Smooth muscle cell (in vitro differentiated cells): ENCODE data around the gene XYLT2. TPM values are rescaled to one million over a fixed set of nuclear protein-coding genes. Genes with fewer than 3 reads are reported as not detected.

Source experiments
- DNase-seq: peaks from one replicate; lab custom pipeline; 2025; ENCODE audit not compliant: unreplicated experiment; lab: John Stamatoyannopoulos, UW
- H2AFZ ChIP-seq: fragments of 200-600 bp; sonication (generic); 2 replicates; pipeline ENCODE4 v1.6.0; 2016; ENCODE audit warnings: antibody characterized with exemption, low read depth, mild to moderate bottlenecking
- H3F3A ChIP-seq: fragments of 200-600 bp; sonication (generic); 2 replicates; pipeline ENCODE4 v1.6.0; 2017; ENCODE audit warnings: antibody characterized with exemption, low read depth
- H3K27ac ChIP-seq: fragments of 200-600 bp; sonication (generic); 2 replicates; pipeline ENCODE4 v1.5.1; 2016; ENCODE audit warnings: low read depth, mild to moderate bottlenecking
- H3K27me3 ChIP-seq: fragments of 200-600 bp; sonication (generic); 2 replicates; pipeline ENCODE4 v1.6.1; 2016; ENCODE audit warnings: low read depth, mild to moderate bottlenecking
- H3K36me3 ChIP-seq: fragments of 200-600 bp; sonication (generic); 2 replicates; pipeline ENCODE4 v1.5.1; 2016; ENCODE audit warnings: low read depth
- H3K4me1 ChIP-seq: fragments of 200-600 bp; sonication (generic); 2 replicates; pipeline ENCODE4 v1.5.1; 2016; ENCODE audit warnings: low read depth
- H3K4me2 ChIP-seq: fragments of 200-600 bp; sonication (generic); 2 replicates; pipeline ENCODE4 v1.6.0; 2016; ENCODE audit warnings: mild to moderate bottlenecking
- H3K4me3 ChIP-seq: fragments of 200-600 bp; sonication (generic); 2 replicates; pipeline ENCODE4 v1.5.1; 2016; ENCODE audit warnings: mild to moderate bottlenecking
- H3K79me2 ChIP-seq: fragments of 200-600 bp; sonication (generic); 2 replicates; pipeline ENCODE4 v1.6.0; 2016; ENCODE audit warnings: low read depth, mild to moderate bottlenecking
- H3K9ac ChIP-seq: fragments of 200-600 bp; sonication (generic); 2 replicates; pipeline ENCODE4 v1.6.0; 2016; ENCODE audit warnings: low read depth
- H3K9me3 ChIP-seq: fragments of 200-600 bp; sonication (generic); replicated peaks from 2 replicates; pipeline ENCODE4 v1.5.1; 2016; ENCODE audit warnings: low read depth
- H4K20me1 ChIP-seq: fragments of 200-600 bp; sonication (generic); 2 replicates; pipeline ENCODE4 v1.6.0; 2016; ENCODE audit warnings: low read depth
- CTCF ChIP-seq: fragments of 200-600 bp; sonication (generic); IDR thresholded peaks from 2 replicates; pipeline ENCODE4 v1.5.1; 2017; ENCODE audit warnings: borderline replicate concordance, mild to moderate bottlenecking, antibody characterized with exemption; ENCODE audit not compliant: insufficient read depth, poor library complexity, severe bottlenecking
- WGBS: methylation state at CpG from one replicate; pipeline ENCODE4 v1.1.7; 2016; ENCODE audit warnings: low lambda C conversion rate; 5-methylcytosine and 5-hydroxymethylcytosine counted together
- polyA plus RNA-seq: library from polyadenylated mRNA; unstranded; fragments of >200 nt; fragmentation: Nextera tagmentation; extraction: Ambion mirVana; gene quantifications from 2 replicates; pipeline ENCODE4 v1.2.1, GENCODE V29; 2016
- total RNA-seq: library from RNA; depleted of rRNA; stranded (reverse); fragments of >200 nt; gene quantifications from 2 replicates; pipeline ENCODE4 v1.2.3, GENCODE V29; 2014

Gene XYLT2
- total and polyA plus RNA-seq, 2 experiments from 2014 or later, result 32.3 to 34.3 TPM

GRCh38 chr17:50352693-50353599, 7.0 kb downstream of the XYLT2 start:
- Histone ChIP-seq H3K79me2 (peaks cover 19% of the 10 kb centered on the region), H2AFZ (no peak overlapping the region), H3K36me3 (no peaks in the 10 kb centered on the region), H3K27ac (no peak overlapping the region), H4K20me1 (peaks cover 58% of the 10 kb centered on the region), H3K27me3 (no peaks in the 10 kb centered on the region), H3K9ac (no peak overlapping the region), H3K9me3 (no peaks in the 10 kb centered on the region), H3K4me3 (no peak overlapping the region), H3F3A (no peaks in the 10 kb centered on the region), H3K4me2 (no peak overlapping the region), H3K4me1 (peaks cover 5% of the 10 kb centered on the region)
- DNase-seq, result no peak
- WGBS, result 96% methylated on average over 21 of the region's 21 CpGs
- no peak for TF ChIP-seq CTCF

- H3K9me3 ChIP-seq, result no peaks in the 10 kb centered on the region
- DNase-seq, result no peak
- peaks cover 52% of the 10 kb centered on the region for H4K20me1 ChIP-seq
- TF ChIP-seq CTCF, result no peak
- no peak overlapping the region for H3K9ac ChIP-seq
- no peak overlapping the region for H3K4me3 ChIP-seq
- H3K4me2 ChIP-seq, result no peak overlapping the region
- H3K36me3 ChIP-seq, result no peaks in the 10 kb centered on the region
- H3K79me2 ChIP-seq, result peaks cover 15% of the 10 kb centered on the region
- H3K27me3 ChIP-seq, result no peaks in the 10 kb centered on the region
- H3F3A ChIP-seq, result no peaks in the 10 kb centered on the region
- WGBS, result 96% methylated on average over 16 of the region's 27 CpGs
- no peak overlapping the region for H3K27ac ChIP-seq
- no peak overlapping the region for H2AFZ ChIP-seq
- H3K4me1 ChIP-seq, result no peaks in the 10 kb centered on the region
These were observed 7.8 kb downstream of the XYLT2 start for GRCh38 chr17:50353600-50354195.

GRCh38 chr17:50354198-50354597, 8.3 kb downstream of the XYLT2 start:
- no peak for DNase-seq
- no peaks in the 10 kb centered on the region for H3F3A ChIP-seq

More at GRCh38 chr17:50354198-50354597, 8.3 kb downstream of the XYLT2 start:
- no peak for TF ChIP-seq CTCF
- no peak overlapping the region for H3K27ac ChIP-seq
- no peaks in the 10 kb centered on the region for H3K27me3 ChIP-seq
- no peaks in the 10 kb centered on the region for H3K36me3 ChIP-seq
- H4K20me1 ChIP-seq, result peaks cover 47% of the 10 kb centered on the region
- 97% methylated on average over 15 of the region's 15 CpGs for WGBS
- H3K4me3 ChIP-seq, result no peak overlapping the region
- H3K4me1 ChIP-seq, result no peaks in the 10 kb centered on the region
- no peak overlapping the region for H3K9ac ChIP-seq
- H3K79me2 ChIP-seq, result peaks cover 10% of the 10 kb centered on the region
- H3K9me3 ChIP-seq, result no peaks in the 10 kb centered on the region
- H3K4me2 ChIP-seq, result no peak overlapping the region
- no peak overlapping the region for H2AFZ ChIP-seq
